GM18508 (cell line): ENCODE measurements around the gene ZNF22.
A peak's percentile ranks its signal among the peaks of the same experiment; 100 is the strongest.

Source experiments
- ATAC-seq: cut with Tn5 transposase; IDR thresholded peaks from one replicate; pipeline ENCODE4 v1.9.1; 2021; ENCODE audit warnings: moderate number of reproducible peaks; ENCODE audit not compliant: insufficient read depth, unreplicated experiment

The ZNF22 gene

DNA sequence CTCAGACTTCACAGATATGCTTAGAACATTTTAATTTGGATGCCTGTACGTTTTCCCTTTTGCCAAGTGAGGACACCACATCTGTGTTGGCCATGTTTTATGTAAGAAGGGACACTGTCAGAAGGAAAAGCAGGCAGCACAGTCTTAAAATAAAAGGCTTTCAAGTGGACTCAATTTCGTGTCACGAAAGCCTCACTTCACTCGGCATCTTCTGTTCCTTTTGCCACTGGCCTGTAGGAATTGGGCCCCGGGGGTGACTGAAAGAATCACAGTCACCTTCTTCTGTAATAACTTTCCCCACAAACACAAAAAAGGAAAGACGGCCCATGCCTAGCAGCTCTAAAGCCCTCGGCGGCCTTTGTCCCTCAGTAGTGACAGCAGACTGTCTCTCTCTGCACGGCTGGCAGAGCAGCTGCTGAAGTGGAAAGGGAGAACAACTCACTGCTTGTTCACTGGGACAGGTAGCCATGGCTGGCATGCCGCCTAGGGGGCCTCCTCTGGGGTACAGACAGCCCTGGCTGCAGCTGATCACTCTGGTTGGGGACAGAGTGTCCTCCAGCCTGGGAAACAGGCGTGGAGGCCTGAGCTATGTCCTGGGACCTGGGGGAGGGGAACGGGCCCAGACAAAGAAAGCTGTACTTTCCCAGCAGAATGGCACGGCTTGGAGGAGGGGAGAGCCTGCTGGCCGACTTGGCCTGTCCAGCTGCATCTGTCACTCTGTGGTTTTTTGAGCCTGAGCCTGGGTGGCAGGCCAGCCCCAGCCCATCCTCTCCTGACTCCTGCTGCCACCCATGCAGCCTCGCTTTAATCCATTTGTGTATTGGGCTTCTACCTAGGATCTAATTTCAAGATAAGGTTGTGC lies 36.7 kb upstream of the ZNF22 start:
- ATAC-seq = no peak

- ATAC-seq = no peak
Measured at GRCh38 chr10:44965104-44965503, 35.6 kb upstream of the ZNF22 start.

- peak; percentile 35 for ATAC-seq
Measured at GRCh38 chr10:44965651-44966097, 35.0 kb upstream of the ZNF22 start.

GRCh38 chr10:44966129-44966815 lies 34.5 kb upstream of the ZNF22 start:
- ATAC-seq = peak; percentile 40

DNA sequence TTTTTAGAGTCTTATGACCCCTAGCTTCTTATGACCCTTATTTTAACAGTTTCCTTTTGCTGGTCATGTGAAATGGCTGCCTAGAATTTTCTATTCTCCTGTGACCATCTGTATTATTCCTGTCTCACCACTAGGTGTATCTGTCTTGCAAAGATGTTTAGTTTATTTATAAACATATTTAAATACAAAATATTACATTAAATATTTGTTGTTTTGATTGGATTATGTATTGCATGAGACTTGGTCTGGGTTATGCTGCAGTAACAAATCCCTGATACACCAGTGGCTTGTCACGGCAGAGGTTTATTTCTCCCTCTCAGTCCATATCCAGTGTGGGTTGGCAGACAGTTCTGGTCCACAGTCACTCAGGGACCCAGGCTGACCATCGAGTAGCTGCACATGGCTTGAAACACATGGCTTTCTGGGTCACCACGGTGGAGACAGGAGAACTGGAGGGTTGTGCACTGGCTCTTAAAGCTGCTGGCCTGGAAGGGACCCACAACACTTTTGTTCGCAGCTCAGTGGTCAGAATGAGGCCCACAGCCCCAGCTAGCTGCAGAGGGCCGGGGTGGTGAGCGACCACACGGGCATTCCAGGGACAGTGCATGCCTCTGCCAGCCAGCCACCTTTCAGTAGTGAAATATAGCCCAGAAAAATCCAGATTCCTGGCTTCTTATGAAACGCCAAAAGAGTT lies 33.8 kb upstream of the ZNF22 start:
- no peak for ATAC-seq

DNA sequence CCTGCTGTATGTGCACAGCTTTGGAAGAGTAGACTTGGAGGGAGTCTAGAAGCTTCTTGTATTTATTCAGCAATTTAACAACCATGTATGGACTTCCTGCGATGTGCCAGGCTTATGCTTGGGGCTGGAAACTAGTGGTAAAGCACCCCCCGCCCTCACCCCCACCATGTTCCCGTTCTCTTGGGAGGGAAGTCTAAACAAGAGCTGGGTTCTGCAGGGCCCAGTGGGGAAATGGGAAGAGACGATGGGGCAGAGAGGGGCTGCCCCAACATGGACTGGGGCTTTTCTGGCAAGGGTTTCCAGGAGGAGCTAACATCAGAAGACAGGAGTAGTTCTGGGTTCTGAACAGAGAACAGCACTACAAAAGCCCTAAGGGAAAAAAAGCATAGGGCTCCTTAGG lies 33.1 kb upstream of the ZNF22 start:
- ATAC-seq = no peak

DNA sequence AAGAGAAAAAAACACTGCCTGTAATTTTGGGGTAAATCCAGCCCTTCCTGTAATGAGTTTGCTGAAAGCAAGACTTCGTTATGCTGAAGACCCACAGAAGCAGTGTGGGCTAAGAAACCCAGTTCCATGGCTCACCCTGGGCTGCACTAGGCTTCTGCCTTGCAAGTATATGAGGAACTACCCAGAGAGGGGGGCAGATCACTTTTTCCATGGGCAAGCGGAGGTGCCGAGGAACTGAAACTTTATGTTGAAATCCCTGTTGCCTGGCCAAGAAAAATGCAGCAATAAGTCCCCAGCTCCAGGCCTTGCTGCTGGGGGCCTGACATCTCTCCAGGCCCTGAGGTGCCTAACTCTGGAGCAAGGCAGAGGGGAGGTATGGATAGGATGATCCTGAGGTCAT lies 32.6 kb upstream of the ZNF22 start:
- no peak for ATAC-seq

- ATAC-seq = no peak
Measured at GRCh38 chr10:44968500-44969400, 32.0 kb upstream of the ZNF22 start.

DNA sequence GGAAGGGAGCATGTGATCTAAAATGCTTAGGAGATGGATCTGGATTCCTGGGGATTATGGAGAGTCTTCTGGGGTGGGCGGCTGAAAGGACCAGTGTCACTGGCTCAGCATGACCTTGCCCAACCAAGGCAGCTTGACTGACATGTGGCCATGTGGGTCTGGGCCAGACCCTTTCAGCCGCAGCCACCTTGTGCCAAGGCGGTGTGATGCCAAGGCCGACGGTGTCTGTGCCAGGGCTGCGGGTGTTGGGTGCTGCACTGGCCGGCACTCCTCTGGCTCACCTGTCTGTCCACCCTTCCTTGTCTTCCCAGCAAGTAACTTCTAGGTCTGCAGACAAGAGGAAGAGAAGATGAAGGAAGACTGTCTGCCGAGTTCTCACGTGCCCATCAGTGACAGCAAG lies 30.9 kb upstream of the ZNF22 start:
- no peak for ATAC-seq

GRCh38 chr10:44970812-44971395 lies 29.8 kb upstream of the ZNF22 start:
- ATAC-seq = no peak

DNA sequence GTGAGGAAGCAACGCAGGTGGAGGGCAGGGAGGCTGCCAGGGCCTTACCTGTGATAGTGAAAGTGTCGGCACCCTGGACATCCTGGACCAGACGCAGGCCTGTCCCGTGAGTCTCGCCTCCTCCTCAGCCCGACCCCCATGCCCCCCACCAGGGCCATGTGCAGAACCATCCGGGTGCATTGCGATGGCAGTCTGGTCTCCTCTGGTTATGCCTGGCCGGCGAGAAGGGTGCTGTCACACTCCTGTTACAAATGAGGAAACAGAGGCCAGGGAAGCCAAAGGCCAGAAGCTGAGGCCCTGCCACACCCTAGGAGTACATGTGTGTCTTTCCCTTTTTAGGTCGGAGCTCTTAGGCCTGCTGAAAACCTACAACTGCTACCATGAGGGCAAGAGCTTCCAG lies 29.3 kb upstream of the ZNF22 start:
- no peak for ATAC-seq

DNA sequence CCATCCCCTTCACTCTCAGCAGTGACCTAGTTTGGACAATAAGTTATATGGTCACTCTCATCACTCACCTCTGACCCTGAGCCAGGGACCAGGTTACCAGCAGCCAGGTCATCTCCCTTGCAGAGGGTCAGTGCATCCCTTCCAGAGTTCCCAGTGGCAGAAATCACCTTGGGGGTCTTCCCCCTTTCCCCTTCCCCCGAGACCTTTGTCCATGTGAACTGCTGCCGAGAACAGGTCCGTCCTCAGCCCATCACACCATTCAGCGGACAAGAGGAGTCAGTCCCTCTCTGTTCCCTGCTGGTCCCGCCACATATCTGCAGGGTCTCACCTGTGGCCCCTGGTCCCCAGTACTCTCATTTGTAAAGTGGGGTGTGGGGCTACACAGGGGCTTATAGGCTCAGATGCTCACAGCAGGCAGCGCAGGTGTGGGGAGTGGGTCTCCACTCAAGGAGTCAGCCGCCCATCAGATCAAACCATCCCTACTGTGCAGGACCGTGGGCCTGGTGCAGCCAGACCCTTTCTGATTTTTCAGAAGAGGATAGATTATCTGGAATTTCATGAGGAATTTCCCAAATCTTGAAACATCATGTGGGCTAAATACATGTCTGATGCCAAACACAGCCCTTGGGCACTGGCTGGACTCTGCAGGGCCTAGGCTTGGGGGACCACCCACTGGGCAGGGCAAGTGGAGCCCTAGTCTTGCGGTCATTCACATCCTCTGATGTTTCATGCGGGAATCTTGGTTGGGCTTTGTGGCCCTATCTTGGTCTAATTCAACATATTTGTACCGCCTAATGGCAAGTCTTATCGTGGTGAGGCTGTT lies 28.6 kb upstream of the ZNF22 start:
- ATAC-seq = no peak

DNA sequence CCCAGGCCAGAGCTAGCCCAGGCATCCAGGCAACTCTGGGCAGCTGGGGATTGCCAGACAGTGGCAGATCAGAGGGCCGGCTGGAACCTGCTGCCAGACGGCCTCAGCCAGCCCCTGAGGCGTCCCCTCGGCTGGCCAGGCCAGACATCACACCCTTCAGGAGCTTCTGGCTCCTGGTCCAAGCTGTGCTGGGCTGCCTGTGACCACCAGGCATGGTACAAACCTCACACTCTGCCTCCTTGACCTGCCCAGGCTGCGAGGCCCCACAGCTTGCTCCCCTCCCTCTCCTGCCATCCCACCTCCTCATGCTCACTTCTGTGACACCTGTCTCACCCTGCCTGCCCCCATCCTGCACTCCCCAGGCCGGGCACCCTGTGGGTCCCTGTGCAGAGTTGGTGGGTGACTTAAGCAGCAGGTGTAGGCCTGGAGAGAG lies 27.8 kb upstream of the ZNF22 start:
- no peak for ATAC-seq

DNA sequence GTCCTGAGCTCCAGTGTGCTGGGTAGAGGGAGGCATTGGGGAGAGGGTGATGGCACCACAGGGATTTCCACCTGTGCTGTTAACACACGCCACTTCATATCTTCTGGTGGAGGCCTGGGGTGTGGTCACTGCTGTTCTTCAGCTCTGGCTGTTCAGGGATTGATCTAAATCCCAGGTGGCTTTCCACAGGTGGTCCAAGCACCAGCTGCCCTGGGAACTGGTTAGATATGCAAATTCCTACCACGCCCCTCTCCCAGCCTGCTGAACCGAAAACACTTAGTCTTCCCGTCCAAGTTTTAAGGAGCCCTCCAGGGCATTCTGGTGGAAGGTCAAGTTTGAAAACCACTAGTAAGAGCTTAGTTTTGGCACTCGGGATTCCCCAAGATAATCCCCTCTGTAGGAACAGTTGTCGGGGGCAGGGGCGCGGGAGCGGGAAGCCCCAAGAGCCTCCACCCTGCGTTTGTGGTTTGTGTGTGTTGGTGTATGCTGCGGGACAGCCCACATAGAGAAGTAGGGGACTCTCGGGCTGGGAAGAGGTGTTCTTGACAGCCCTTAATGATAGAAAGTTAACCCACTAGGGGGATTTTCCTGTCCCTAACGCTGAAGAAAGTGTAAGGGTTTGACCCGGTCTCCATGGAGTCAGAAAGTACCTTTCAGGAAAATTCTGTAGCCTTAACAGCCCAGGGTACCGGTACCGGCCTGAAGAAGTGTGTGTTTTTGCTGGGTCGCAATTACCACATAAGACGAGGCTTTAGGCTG lies 27.2 kb upstream of the ZNF22 start:
- ATAC-seq = no peak

DNA sequence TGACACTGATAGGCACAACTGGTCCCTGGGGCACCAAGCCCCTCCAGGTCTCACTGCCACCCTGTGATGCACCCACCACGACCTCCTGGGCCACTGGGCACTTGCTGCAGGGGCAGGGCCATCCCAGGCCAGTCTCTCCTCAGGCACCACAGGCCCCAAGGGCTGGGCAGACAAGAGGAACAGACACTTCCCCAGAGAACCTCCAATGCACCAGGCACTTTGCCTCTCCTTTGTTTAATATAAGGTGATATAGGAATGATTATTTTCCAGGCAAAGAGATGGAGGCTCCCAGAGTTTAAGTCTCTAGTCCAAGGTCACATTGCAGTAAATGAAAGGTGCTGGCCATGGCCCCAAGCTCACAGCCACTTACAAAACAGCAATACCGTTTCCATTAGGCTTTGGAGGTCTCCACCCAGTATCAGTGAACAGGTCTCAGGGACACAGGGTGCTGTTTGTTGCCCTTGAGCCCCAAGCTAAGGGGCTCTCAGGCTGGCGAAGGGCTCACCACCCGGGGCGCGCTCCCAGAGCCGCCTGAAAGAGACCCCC lies 26.6 kb upstream of the ZNF22 start:
- no peak for ATAC-seq

GRCh38 chr10:44974628-44975430 lies 25.9 kb upstream of the ZNF22 start:
- ATAC-seq = peak; percentile 35
